GM21528 (cell line): ENCODE measurements around the gene BHLHE23.
"Not testable (repeated sequence)": the region's sequence is repeated elsewhere in the genome, so short reads cannot be mapped to it uniquely, and the experiment has no call there.

Experiments
- ATAC-seq: cut with Tn5 transposase; IDR thresholded peaks from one replicate; pipeline ENCODE4 v1.9.1; 2021; ENCODE audit warnings: mild to moderate bottlenecking, moderate library complexity; ENCODE audit not compliant: unreplicated experiment, low FRiP score

BHLHE23 gene

DNA sequence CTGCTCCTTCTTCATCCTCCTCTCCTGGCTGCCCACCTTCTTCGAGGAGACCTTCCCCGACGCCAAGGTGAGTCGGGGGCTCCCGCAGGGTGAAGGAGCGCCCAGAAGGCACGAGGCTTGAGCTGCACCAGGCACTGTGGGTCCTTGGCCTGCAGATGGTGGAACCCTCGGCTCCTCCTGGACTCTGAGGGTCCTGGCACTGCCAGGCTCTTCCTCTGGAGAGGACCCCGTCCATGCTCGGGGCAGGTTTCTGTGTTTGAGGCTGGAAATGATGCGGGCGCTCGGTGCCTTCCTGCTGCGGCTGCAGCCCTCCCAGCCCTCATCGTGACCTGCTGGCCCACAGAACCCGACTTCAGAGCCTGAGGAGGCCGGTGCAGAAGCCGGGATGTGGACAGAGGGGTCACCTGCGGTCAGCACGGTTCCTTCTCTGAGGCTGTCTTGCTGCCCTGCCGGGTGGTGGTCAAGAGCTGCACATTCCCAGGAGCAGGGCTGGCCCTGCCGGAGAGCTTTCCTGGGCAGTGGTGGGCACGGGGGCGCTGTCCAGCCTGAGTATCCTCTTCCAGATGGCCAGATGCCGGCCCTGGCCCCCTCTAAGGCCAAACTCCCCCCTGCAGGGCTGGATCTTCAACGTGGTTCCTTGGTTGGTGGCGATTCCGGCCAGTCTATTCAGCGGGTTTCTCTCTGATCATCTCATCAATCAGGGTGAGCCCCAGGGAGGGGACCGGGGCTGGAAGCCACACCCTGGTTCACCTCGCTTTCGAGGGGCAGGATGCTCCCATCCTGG, 43.0 kb downstream of the BHLHE23 start:
- no peak for ATAC-seq

DNA sequence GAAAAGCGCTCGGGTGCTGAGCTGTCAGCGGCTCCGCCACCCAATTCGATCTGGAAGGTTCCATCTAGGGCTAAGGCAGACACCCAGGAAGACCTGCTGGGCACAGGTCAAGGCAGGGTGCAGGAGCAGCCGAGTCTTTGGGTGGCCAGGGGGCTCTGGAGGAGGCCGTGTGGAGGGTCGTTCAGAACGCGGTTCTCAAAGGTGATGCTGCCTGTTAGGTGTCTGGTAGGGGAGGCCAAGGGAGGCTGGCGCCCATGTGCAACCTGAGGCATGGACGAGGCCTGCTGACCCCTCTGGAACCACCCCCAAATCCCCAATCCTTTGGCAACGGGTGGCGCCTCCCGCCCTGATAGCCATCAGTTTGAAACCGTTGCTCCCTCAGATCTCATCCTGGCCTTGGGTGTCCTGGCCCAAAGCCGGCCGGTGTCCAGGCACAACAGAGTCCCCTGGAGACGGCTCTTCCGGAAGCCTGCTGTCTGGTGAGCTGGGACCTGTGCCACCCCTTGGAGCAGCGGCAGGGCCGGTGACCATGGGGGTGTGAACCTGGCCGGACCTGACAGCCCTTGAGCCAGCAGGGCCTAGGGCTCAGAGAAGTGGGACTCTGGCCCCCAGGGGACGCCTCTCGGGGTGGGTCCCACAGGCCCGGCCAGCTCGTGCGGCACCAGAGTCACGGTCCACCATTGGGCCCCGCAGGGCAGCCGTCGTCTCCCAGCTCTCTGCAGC, 43.7 kb downstream of the BHLHE23 start:
- no peak for ATAC-seq

DNA sequence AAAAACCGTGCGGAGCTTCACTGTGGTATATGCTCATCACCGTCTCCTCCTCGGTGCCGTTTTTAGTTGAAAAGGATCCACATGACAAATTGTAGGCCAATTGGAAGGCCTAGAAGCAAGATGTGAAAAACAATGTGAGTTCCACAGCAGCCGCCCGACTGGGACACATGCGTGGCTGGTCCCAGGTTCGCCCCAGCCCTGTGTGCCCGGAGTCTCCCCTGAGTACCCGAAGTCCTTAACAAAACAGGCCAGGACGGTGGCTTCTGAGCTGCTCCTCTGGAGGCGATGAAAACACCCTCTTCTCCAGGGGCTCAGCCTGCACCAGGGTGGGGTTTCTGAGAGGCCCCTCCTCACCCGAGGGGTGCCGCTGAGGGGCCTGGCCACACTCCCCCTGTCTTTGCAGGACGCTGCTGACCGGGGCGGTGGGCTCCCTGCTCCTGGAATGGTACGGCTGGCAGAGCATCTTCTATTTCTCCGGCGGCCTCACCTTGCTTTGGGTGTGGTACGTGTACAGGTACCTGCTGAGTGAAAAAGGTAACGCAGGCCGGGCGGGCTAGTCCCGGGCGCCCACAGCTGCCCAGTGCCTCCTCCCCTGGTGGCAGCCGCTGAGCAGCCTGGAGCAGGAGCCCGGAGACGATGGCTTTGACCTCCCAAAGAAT, 44.4 kb downstream of the BHLHE23 start:
- no peak for ATAC-seq

DNA sequence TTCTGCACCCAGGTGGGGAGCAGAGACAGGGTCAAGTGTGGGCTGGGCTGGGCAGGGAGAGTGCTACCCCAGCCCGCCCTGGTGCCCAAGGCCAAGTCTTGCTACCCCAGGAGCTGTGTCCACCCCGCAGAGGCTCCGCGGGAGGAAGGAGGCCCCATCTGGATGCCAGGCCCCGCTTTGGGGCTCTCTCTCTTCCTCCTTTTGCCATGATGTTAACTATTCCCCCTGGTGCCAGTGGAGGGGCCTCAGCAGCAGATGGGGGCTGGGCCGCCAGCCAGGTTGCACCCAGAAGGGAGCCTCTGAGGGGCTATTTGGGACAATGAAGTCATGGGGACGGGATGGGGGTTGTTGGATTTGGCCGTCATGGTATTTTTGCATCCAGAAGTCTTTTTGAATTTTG, 45.0 kb downstream of the BHLHE23 start:
- ATAC-seq: no peak

DNA sequence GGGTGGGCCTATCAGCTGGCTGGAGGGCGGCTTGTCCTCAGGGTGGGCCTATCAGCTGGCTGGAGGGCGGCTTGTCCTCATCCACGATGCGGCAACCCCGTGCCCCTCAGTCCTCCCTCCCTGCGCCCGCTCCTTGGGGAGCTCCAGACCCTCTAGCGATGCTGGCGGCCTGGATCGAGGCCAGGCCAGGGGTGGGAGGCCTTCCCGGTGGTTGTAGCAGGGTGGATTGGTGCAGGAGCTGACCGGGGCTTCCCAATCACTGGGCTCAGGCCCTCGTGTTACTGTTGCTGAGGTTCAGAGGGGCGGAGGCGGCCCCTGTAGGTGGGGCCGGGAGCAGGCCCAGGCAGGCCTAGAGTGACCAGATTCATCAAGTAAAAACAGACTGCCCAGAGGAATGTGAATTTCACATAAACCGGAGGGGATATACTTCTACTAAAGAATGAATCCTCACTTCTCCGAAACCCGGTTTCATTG, 45.4 kb downstream of the BHLHE23 start:
- ATAC-seq: no peak

DNA sequence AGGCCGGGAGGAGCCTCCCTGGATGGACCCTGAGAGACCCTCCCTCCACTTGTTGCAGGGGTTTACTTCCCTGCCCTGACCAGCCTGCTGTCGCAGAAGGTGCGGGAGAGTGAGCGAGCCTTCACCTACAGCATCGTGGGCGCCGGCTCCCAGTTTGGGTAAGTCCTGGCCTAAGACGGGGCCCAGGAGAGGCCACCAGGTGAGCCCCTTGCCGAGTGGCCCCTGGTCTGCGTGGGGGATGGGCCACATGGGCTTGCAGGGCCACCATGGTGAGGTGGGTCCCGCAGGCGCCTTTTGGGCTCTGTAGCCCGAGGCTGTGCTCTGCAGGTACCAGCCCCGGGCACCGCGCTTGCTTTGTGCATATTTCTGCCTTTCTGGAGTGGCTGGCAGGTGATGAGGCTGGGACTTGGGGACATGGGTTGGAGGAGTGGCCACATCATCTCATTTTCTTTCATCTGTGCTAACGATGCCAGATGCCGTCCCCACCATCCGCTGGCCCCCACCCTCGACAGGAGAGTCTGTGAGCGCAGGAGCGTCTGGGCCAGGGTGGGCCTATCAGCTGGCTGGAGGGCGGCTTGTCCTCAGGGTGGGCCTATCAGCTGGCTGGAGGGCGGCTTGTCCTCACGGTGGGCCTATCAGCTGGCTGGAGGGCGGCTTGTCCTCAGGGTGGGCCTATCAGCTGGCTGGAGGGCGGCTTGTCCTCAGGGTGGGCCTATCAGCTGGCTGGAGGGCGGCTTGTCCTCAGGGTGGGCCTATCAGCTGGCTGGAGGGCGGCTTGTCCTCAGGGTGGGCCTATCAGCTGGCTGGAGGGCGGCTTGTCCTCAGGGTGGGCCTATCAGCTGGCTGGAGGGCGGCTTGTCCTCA, 46.1 kb downstream of the BHLHE23 start:
- not testable (repeated sequence) for ATAC-seq

DNA sequence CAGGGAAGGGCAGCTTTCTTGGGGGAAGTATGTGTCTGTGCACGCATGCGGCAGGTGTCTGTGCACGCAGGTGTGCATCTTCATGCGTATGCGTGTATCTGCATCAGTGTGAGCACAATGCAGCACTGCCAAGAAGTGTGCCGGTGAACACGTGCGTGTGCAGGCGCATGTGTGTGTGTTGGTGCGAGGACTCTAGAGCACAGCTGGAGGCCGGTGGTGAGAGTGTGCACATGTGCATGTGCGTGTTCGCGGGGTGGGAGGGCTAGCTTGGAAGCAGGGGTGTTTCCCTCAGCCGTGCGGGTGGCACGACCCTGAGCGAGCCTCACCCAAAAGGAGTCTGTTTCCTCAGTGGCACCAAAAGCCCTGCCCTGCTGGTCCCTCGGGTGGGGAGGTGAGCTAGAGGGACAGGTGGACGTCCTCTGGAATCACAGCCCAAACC, 46.7 kb downstream of the BHLHE23 start:
- ATAC-seq: no peak

DNA sequence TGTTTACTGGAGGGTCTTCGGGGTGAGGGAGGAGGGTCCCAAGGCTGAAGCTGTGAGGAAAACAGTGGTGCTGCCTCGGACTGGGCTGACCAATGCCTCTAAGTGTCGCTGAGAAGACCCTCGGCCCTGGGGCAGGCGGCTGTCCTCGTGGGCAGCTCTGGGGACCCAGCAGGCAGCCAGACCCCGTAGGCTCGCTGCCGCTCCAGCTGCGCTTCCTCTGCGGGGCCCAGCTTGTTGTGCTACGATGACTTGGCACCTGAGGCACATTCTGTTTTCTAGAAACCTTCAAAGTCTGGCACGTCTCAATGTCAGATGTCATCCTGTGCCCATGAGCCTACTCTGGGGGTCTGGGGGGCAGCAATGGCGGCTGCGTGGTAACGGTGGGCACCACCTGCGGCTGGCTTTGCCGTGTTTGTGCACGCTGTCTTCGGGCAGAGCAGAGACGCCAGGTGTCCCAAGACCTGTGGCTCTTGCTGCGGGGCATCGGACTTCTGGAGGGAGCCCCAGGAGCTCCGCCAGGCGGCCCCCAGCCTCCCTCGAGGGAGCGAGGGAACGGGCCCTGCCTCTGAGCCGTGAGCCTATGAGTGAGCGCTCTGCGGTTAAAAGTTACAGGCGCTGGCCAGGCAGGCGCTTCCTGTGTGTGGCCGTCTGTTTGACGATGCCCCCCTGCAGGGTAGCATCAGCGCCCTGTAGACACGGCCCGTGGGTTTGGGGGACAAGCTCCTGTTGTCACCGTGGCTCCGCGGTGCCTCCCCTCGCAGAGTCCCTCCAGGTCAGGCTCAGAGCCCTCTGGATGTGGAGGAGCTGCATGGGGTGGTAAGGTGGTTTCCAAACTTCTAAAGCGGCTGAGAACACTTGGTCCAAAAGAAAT, 47.4 kb downstream of the BHLHE23 start:
- ATAC-seq: no peak

DNA sequence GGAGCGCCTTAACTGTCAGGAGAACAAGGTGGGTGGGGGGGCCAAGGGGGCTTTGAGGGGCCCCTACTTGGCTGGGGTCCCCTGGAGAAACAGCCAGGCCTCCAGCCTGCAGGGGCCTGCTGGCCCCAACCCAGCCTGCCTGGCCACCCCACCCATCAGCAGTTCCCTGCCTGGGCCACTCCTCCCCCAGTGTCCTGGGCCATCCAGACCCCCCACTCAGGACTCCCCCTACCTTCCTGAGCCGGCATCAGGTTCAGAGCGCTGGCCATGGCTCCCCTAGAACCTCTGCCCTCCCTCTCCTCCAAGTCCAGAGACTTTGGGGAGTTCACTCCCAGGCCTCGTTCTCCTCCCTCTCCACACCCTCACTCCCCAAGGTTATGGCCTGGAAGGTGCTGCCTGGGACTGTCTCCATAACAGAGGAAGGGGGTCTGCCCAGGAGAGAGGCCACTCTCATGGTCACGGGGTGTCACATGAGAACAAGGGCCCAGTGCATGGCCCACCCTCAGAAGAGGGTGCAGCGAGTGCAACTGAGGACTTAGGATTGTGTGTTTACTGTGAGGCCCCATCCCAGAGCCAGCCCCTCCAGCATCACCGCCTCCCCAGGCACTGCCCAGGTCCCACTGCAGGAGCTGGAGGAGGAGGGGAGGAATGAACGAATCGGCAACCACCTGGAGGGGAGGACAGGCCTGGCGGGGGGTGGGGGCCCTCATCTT, 48.2 kb downstream of the BHLHE23 start:
- ATAC-seq: no peak

DNA sequence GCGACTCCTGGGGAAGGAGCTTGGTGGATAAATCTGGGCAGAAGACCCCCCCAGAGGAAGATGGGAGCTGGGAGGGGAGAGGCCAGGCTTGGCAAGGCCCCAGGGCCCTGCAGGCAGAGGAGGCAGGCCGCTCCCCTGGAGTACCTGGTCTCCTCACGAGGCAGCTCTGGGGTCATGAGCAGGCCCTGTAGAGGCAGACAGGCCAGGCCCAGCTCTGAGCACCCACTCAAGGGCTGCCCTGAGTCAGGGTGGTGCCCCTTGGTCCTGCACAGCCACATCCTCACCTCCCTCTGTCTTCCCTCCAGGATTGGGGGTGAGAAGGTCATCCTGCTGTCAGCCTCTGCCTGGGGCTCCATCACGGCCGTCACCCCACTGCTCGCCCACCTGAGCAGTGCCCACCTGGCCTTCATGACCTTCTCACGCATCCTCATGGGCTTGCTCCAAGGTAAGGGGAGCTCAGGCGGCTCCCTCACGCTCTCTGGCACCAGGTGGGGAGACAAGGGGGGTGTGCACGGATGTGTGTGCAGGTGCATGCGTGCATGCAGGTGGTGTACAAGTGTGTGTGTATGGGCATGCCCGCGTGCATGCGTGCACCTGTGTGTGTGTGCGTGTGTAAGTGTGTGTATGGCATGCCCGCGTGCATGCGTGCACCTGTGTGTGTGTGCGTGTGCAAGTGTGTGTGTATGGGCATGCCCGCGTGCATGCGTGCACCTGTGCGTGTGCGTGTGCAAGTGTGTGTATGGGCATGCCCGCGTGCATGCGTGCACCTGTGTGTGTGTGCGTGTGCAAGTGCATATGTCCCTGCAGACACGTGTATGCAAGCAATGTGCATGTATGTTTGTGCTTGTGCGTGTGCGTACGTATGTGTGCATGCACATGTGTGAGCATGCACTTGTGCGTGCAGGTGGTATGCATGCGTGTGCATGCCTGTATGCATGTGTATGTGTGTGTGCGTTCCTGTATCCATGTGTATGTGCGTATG, 49.3 kb downstream of the BHLHE23 start:
- no peak for ATAC-seq

DNA sequence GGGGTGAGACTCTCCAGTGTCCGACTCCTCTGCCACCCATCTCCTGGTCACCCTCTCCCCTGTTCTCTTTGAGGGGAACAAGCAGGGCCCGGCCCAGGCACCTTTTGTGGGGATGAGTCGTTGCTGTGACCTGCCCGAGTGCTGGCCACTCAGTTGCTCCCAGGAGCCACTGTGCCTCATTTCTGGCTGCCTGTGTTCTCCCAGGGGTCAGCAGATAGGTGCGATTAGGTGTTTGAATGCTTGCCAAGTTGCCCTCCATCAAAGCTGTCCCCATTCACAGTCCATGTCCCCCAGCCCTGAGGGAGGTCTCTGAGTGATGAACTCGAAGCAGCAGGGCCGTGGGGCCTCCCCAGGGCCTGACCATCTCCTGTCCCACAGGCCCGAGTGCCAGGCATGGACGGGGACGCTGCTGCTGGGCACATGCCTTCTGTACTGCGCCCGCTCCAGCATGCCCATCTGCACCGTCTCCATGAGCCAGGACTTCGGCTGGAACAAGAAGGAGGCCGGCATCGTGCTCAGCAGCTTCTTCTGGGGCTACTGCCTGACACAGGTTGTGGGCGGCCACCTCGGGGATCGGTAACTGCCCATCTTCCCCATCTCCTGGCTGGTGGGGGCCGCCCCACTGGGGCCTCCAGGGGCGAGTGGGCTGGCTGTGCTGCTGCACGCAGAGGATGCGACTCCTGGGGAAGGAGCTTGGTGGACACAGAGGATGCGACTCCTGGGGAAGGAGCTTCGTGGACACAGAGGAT, 50.2 kb downstream of the BHLHE23 start:
- ATAC-seq: no peak
